ENCODE data around the gene MPP2.
"Not testable (repeated sequence)": the region's sequence is repeated elsewhere in the genome, so short reads cannot be mapped to it uniquely, and the experiment has no call there.

MPP2 gene

DNA sequence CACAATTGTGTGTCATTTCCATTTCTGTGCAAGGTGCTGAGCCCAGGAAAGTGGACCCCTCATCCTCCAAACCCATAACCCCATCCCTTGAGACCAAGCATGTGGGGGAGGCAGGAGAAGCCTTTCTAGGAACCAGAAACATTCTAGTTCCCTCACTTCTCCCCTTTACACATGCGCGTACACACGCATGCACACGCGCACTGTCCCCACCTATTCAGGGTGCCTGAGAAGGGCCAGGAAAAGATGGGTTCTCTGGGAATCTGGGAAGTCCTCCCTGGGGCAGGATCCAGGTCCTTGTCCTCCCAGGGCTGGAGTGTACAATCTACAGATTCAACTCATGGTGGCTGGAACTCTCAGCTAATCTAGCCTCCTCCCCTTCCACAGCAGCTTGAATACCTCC lies 32.5 kb upstream of the MPP2 start:
- Histone ChIP-seq H3K9me3 (ENCODE audit: insufficient read depth, low read length) (no peaks in the 10 kb centered on the region), H3K4me3 (ENCODE audit: insufficient read depth, low read length, poor library complexity, severe bottlenecking) (no peak overlapping the region), H3K36me3 (ENCODE audit: low read length) (no peaks in the 10 kb centered on the region), H2AFZ (ENCODE audit: low read depth, low read length, severe bottlenecking) (no peak overlapping the region), H3K9me2 (replicated peaks; ENCODE audit: insufficient read depth, low read length) (no peaks in the 10 kb centered on the region), H3F3A (ENCODE audit: insufficient read depth) (no peaks in the 10 kb centered on the region), H3K79me2 (ENCODE audit: insufficient read depth, low read length) (no peaks in the 10 kb centered on the region), H4K20me1 (ENCODE audit: low read depth, low read length) (no peaks in the 10 kb centered on the region), H3K27me3 (ENCODE audit: low read length) (no peaks in the 10 kb centered on the region), H3K4me2 (ENCODE audit: low read depth, low read length, poor library complexity, severe bottlenecking) (no peak overlapping the region), H3K27ac (ENCODE audit: low read depth, low read length) (no peak overlapping the region), H3K9ac (ENCODE audit: low read length) (no peak overlapping the region)
- no peak for TF ChIP-seq EZH2phosphoT487 (conservative IDR thresholded peaks at IDR 0.05; ENCODE audit: low read length)
- TF ChIP-seq, protein P1, sequence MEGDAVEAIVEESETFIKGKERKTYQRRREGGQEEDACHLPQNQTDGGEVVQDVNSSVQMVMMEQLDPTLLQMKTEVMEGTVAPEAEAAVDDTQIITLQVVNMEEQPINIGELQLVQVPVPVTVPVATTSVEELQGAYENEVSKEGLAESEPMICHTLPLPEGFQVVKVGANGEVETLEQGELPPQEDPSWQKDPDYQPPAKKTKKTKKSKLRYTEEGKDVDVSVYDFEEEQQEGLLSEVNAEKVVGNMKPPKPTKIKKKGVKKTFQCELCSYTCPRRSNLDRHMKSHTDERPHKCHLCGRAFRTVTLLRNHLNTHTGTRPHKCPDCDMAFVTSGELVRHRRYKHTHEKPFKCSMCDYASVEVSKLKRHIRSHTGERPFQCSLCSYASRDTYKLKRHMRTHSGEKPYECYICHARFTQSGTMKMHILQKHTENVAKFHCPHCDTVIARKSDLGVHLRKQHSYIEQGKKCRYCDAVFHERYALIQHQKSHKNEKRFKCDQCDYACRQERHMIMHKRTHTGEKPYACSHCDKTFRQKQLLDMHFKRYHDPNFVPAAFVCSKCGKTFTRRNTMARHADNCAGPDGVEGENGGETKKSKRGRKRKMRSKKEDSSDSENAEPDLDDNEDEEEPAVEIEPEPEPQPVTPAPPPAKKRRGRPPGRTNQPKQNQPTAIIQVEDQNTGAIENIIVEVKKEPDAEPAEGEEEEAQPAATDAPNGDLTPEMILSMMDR (IDR thresholded peaks at IDR 0.05; ENCODE audit: insufficient read depth, low read length, poor library complexity, severe bottlenecking), result no peak

DNA sequence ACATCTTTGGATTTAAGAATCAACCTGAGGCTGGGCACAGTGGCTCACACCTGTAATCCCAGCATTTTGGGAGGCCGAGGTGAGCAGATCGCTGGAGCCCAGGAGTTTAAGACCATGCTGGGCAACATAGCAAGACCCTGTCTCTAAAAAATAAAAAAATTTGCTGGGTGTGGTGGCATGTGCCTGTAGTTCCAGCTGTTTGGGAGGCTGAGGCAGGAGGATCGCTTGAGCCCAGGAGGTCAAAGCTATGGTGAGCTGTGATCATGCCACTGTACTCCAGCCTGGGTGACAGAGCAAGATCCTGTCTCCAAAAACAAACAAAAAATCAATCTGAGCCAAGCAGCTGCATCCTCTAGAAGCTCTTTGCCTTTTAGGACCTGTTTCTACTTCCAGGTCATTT lies 32.1 kb upstream of the MPP2 start:
- not testable (repeated sequence) for H3K36me3 ChIP-seq (ENCODE audit: low read length); H2AFZ ChIP-seq (ENCODE audit: low read depth, low read length, severe bottlenecking); H3K27me3 ChIP-seq (ENCODE audit: low read length); H3F3A ChIP-seq (ENCODE audit: insufficient read depth); H3K4me2 ChIP-seq (ENCODE audit: low read depth, low read length, poor library complexity, severe bottlenecking); H3K79me2 ChIP-seq (ENCODE audit: insufficient read depth, low read length); H3K9ac ChIP-seq (ENCODE audit: low read length); H3K9me3 ChIP-seq (ENCODE audit: insufficient read depth, low read length); H3K27ac ChIP-seq (ENCODE audit: low read depth, low read length); H3K9me2 ChIP-seq (replicated peaks; ENCODE audit: insufficient read depth, low read length); H3K4me3 ChIP-seq (ENCODE audit: insufficient read depth, low read length, poor library complexity, severe bottlenecking); H4K20me1 ChIP-seq (ENCODE audit: low read depth, low read length)

DNA sequence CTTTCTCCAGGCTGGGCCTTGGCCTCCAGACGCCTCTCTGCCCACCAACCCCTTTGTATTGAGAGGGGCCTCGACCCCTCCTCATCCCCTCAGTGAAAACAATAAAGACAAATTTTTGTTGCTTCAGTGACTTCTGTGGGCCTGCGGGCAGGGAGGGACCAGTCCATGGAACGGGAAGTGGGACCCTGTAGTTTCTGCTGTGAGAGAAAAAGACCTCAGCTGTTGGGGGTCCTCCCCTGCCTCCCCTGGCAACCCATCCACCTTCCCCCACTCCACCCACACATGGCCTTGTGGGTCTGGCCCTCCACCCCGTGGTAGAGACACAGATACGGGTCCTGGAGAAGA lies 31.5 kb upstream of the MPP2 start:
- no peak overlapping the region for H3K4me2 ChIP-seq (ENCODE audit: low read depth, low read length, poor library complexity, severe bottlenecking)
- TF ChIP-seq, protein P1 (IDR thresholded peaks at IDR 0.05; ENCODE audit: insufficient read depth, low read length, poor library complexity, severe bottlenecking), result no peak
- no peak for TF ChIP-seq EZH2phosphoT487 (conservative IDR thresholded peaks at IDR 0.05; ENCODE audit: low read length)
- H3K9me2 ChIP-seq (replicated peaks; ENCODE audit: insufficient read depth, low read length), result no peaks in the 10 kb centered on the region
- no peaks in the 10 kb centered on the region for H3F3A ChIP-seq (ENCODE audit: insufficient read depth)
- no peak overlapping the region for H3K4me3 ChIP-seq (ENCODE audit: insufficient read depth, low read length, poor library complexity, severe bottlenecking)
- H3K27ac ChIP-seq (ENCODE audit: low read depth, low read length), result no peak overlapping the region
- H2AFZ ChIP-seq (ENCODE audit: low read depth, low read length, severe bottlenecking), result no peak overlapping the region
- H3K36me3 ChIP-seq (ENCODE audit: low read length), result no peaks in the 10 kb centered on the region
- H3K9me3 ChIP-seq (ENCODE audit: insufficient read depth, low read length), result no peaks in the 10 kb centered on the region
- no peaks in the 10 kb centered on the region for H3K79me2 ChIP-seq (ENCODE audit: insufficient read depth, low read length)
- H3K27me3 ChIP-seq (ENCODE audit: low read length), result no peaks in the 10 kb centered on the region
- H3K9ac ChIP-seq (ENCODE audit: low read length), result no peak overlapping the region
- no peaks in the 10 kb centered on the region for H4K20me1 ChIP-seq (ENCODE audit: low read depth, low read length)

DNA sequence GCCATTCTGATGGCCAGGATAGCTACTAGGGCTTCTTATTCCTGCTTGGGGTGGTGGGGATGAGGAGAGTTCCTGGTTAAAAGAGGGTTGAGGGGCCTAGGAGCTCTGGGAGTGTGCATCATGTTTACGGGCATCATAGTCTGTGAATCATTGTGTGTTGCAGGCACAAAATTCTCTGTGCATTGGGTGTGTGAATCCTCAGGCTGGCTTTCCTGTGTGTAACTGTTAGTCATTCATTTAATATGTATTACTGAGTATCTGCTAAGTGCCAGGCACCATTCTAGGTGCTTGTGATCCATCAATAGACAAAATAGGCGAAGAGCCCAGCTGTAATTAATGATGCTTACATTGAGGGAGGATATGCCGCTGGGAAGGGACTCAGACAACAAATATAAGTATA lies 29.1 kb upstream of the MPP2 start:
- H3K27ac ChIP-seq (ENCODE audit: low read depth, low read length), result no peak overlapping the region
- no peaks in the 10 kb centered on the region for H4K20me1 ChIP-seq (ENCODE audit: low read depth, low read length)
- H3K36me3 ChIP-seq (ENCODE audit: low read length), result no peaks in the 10 kb centered on the region
- no peaks in the 10 kb centered on the region for H3K27me3 ChIP-seq (ENCODE audit: low read length)
- H2AFZ ChIP-seq (ENCODE audit: low read depth, low read length, severe bottlenecking), result no peak overlapping the region
- TF ChIP-seq, protein P1 (IDR thresholded peaks at IDR 0.05; ENCODE audit: insufficient read depth, low read length, poor library complexity, severe bottlenecking), result no peak
- no peak for TF ChIP-seq EZH2phosphoT487 (conservative IDR thresholded peaks at IDR 0.05; ENCODE audit: low read length)
- no peak overlapping the region for H3K9ac ChIP-seq (ENCODE audit: low read length)
- H3K4me2 ChIP-seq (ENCODE audit: low read depth, low read length, poor library complexity, severe bottlenecking), result no peak overlapping the region
- no peaks in the 10 kb centered on the region for H3F3A ChIP-seq (ENCODE audit: insufficient read depth)
- H3K9me2 ChIP-seq (replicated peaks; ENCODE audit: insufficient read depth, low read length), result no peaks in the 10 kb centered on the region
- H3K4me3 ChIP-seq (ENCODE audit: insufficient read depth, low read length, poor library complexity, severe bottlenecking), result no peak overlapping the region
- no peaks in the 10 kb centered on the region for H3K79me2 ChIP-seq (ENCODE audit: insufficient read depth, low read length)
- H3K9me3 ChIP-seq (ENCODE audit: insufficient read depth, low read length), result no peaks in the 10 kb centered on the region
